ENCODE data around the gene LPP. TPM values are rescaled to one million over a fixed set of nuclear protein-coding genes. Genes with fewer than 3 reads are reported as not detected.

The LPP gene
- polyA plus RNA-seq, 1 experiment = 76.3 TPM

- Histone ChIP-seq H3K27me3 (ENCODE audit: control insufficient read depth, insufficient read depth, low read length) (no peaks in the 10 kb centered on the region), H3K9me3 (ENCODE audit: control insufficient read depth, insufficient read depth, low read length) (no peaks in the 10 kb centered on the region), H3K4me3 (ENCODE audit: low read depth, low read length) (no peak overlapping the region), H3K27ac (ENCODE audit: low read depth, low read length) (no peak overlapping the region)
- no peak for TF ChIP-seq CTCF (IDR thresholded peaks at IDR 0.05; ENCODE audit: low read depth, low read length)
- ChIA-PET CTCF (interaction anchor here (1.6 kb wide), 1 partner anchor 800 kb away, joined by 3 read pairs; no protein-coding TSS in a partner anchor), POLR2A (no interaction called here)
- no peak for DNase-seq (ENCODE audit: low read depth, low spot score)
These were observed 385.1 kb downstream of the LPP start for GRCh38 chr3:188539037-188539436.

GRCh38 chr3:188539631-188540194 is 385.8 kb downstream of the LPP start:
- CTCF ChIA-PET = interaction anchor here (1.6 kb wide), 1 partner anchor 801 kb away, joined by 3 read pairs; no protein-coding TSS in a partner anchor
- no peak for DNase-seq (ENCODE audit: low read depth, low spot score)

GRCh38 chr3:188542196-188542595 is 388.2 kb downstream of the LPP start:
- Histone ChIP-seq H3K27me3 (ENCODE audit: control insufficient read depth, insufficient read depth, low read length) (no peaks in the 10 kb centered on the region), H3K27ac (ENCODE audit: low read depth, low read length) (no peak overlapping the region), H3K9me3 (ENCODE audit: control insufficient read depth, insufficient read depth, low read length) (no peaks in the 10 kb centered on the region), H3K4me3 (ENCODE audit: low read depth, low read length) (no peak overlapping the region)
- ChIA-PET CTCF (interaction anchor here (1.1 to 1.2 kb wide), 2 partner anchors 413 to 802 kb away, joined by 3 read pairs; no protein-coding TSS in a partner anchor), POLR2A (no interaction called here)
- TF ChIP-seq CTCF (IDR thresholded peaks at IDR 0.05; ENCODE audit: low read depth, low read length) = no peak
- DNase-seq (ENCODE audit: low read depth, low spot score) = no peak

More at GRCh38 chr3:188539631-188540194, 385.8 kb downstream of the LPP start:
- POLR2A ChIA-PET = no interaction called here
- H3K4me3 ChIP-seq (ENCODE audit: low read depth, low read length) = no peak overlapping the region
- no peak for TF ChIP-seq CTCF (IDR thresholded peaks at IDR 0.05; ENCODE audit: low read depth, low read length)
- H3K9me3 ChIP-seq (ENCODE audit: control insufficient read depth, insufficient read depth, low read length) = no peaks in the 10 kb centered on the region
- no peak overlapping the region for H3K27ac ChIP-seq (ENCODE audit: low read depth, low read length)
- H3K27me3 ChIP-seq (ENCODE audit: control insufficient read depth, insufficient read depth, low read length) = no peaks in the 10 kb centered on the region

GRCh38 chr3:188544012-188544411 is 390.1 kb downstream of the LPP start:
- CTCF ChIA-PET = no interaction called here
- no peak for TF ChIP-seq CTCF (IDR thresholded peaks at IDR 0.05; ENCODE audit: low read depth, low read length)
- Histone ChIP-seq H3K27ac (ENCODE audit: low read depth, low read length) (no peak overlapping the region), H3K27me3 (ENCODE audit: control insufficient read depth, insufficient read depth, low read length) (no peaks in the 10 kb centered on the region), H3K9me3 (ENCODE audit: control insufficient read depth, insufficient read depth, low read length) (no peaks in the 10 kb centered on the region), H3K4me3 (ENCODE audit: low read depth, low read length) (no peak overlapping the region)
- no peak for DNase-seq (ENCODE audit: low read depth, low spot score)
- POLR2A ChIA-PET = no interaction called here

- TF ChIP-seq CTCF (IDR thresholded peaks at IDR 0.05; ENCODE audit: low read depth, low read length) = no peak
- peak; percentile 55 for DNase-seq (ENCODE audit: low read depth, low spot score)
- Histone ChIP-seq H3K27ac (ENCODE audit: low read depth, low read length) (no peak overlapping the region), H3K9me3 (ENCODE audit: control insufficient read depth, insufficient read depth, low read length) (no peaks in the 10 kb centered on the region), H3K27me3 (ENCODE audit: control insufficient read depth, insufficient read depth, low read length) (no peaks in the 10 kb centered on the region), H3K4me3 (ENCODE audit: low read depth, low read length) (no peak overlapping the region)
- POLR2A ChIA-PET = interaction anchor here (1.2 to 1.3 kb wide), 2 partner anchors 57 to 807 kb away, joined by 4 to 5 read pairs; no protein-coding TSS in a partner anchor
- CTCF ChIA-PET = interaction anchor here (1.1 to 3.9 kb wide), 5 partner anchors 14 to 807 kb away, joined by 3 to 15 read pairs (median 3); no protein-coding TSS in a partner anchor
These were observed 393.1 kb downstream of the LPP start for GRCh38 chr3:188546835-188547670.
